ENCODE results near the gene RASSF7.

The RASSF7 gene

GRCh38 chr11:587546-587945 lies 26.8 kb downstream of the RASSF7 start:
- DNase-seq: no peak

GRCh38 chr11:587978-588380 lies 27.2 kb downstream of the RASSF7 start:
- no peak for DNase-seq

GRCh38 chr11:589798-590197 lies 29.0 kb downstream of the RASSF7 start:
- no peak for DNase-seq

GRCh38 chr11:590997-591396 lies 30.2 kb downstream of the RASSF7 start:
- DNase-seq: no peak

- DNase-seq: no peak
These were observed 31.7 kb downstream of the RASSF7 start for GRCh38 chr11:592501-592900.

GRCh38 chr11:592918-593317 lies 32.1 kb downstream of the RASSF7 start:
- DNase-seq: no peak

GRCh38 chr11:593347-593746 lies 32.6 kb downstream of the RASSF7 start:
- no peak for DNase-seq

- no peak for DNase-seq
These were observed 34.6 kb downstream of the RASSF7 start for GRCh38 chr11:595400-595799.

GRCh38 chr11:596374-596773 lies 35.6 kb downstream of the RASSF7 start:
- DNase-seq: no peak

- no peak for DNase-seq
These were observed 36.5 kb downstream of the RASSF7 start for GRCh38 chr11:597166-597725.

GRCh38 chr11:598005-598680 lies 37.4 kb downstream of the RASSF7 start:
- no peak for DNase-seq

GRCh38 chr11:601573-602245 lies 40.9 kb downstream of the RASSF7 start:
- DNase-seq: no peak

- DNase-seq: no peak
These were observed 42.4 kb downstream of the RASSF7 start for GRCh38 chr11:603154-603553.

- no peak for DNase-seq
These were observed 44.7 kb downstream of the RASSF7 start for GRCh38 chr11:605286-606129.

- DNase-seq: no peak
These were observed 45.5 kb downstream of the RASSF7 start for GRCh38 chr11:606245-606644.

- DNase-seq: no peak
These were observed 46.4 kb downstream of the RASSF7 start for GRCh38 chr11:607020-607780.

GRCh38 chr11:607971-608659 lies 47.3 kb downstream of the RASSF7 start:
- DNase-seq: no peak

- no peak for DNase-seq
These were observed 48.1 kb downstream of the RASSF7 start for GRCh38 chr11:608791-609251.

GRCh38 chr11:609341-609811 lies 48.6 kb downstream of the RASSF7 start:
- no peak for DNase-seq

- DNase-seq: no peak
These were observed 49.5 kb downstream of the RASSF7 start for GRCh38 chr11:610146-610801.

Measured in fibroblast of skin of scalp (primary cell).